CD4-positive, CD25-positive, alpha-beta regulatory T cell (primary cell): ENCODE results near the gene EPHA8. TPM values are rescaled to one million over a fixed set of nuclear protein-coding genes. Genes with fewer than 3 reads are reported as not detected.
A peak's percentile ranks its signal among the peaks of the same experiment; 100 is the strongest.

Experiments used
- ATAC-seq, 2 donors: fragments of 150-1000 bp; cut with Tn5 transposase; one replicate each; pipeline ENCODE4 v1.10.0; 2021; ENCODE audit warnings: low read depth in 2 of 2, moderate number of reproducible peaks in 2 of 2, moderate library complexity in 1 of 2
- DNase-seq, 3 donors: peaks; one replicate each; pipeline versions ENCODE4 v3.0.0 to v3.0.0-alpha.2; 2012 to 2022; ENCODE audit warnings: mixed read lengths in 1 of 3
- H3K27ac ChIP-seq: one replicate; pipeline ENCODE4 v1.7.0; 2013; ENCODE audit warnings: mild to moderate bottlenecking, low read length; ENCODE audit not compliant: insufficient read depth, poor library complexity, severe bottlenecking
- H3K27me3 ChIP-seq: one replicate; pipeline ENCODE4 v1.7.0; 2013; ENCODE audit warnings: low read length; ENCODE audit not compliant: control insufficient read depth, insufficient read depth
- H3K36me3 ChIP-seq: one replicate; pipeline ENCODE4 v1.7.0; 2013; ENCODE audit warnings: mild to moderate bottlenecking, low read length, moderate library complexity; ENCODE audit not compliant: control insufficient read depth, insufficient read depth
- H3K4me1 ChIP-seq: 2 replicates; pipeline ENCODE4 v1.7.0; 2013; ENCODE audit warnings: mild to moderate bottlenecking, low read length; ENCODE audit not compliant: insufficient read depth, control insufficient read depth, poor library complexity, severe bottlenecking
- H3K4me3 ChIP-seq: one replicate; pipeline ENCODE4 v1.7.0; 2013; ENCODE audit warnings: low read depth, mild to moderate bottlenecking, low read length, moderate library complexity
- H3K9me3 ChIP-seq, 2 experiments: 1 replicate in 1 of 2; 2 replicates in 1 of 2; pipeline ENCODE4 v1.7.0; 2013; ENCODE audit warnings: low read length in 2 of 2, mild to moderate bottlenecking in 1 of 2, moderate library complexity in 1 of 2; ENCODE audit not compliant: control insufficient read depth in 2 of 2
- H3K27ac Mint-ChIP-seq, 3 donors: one replicate each; pipeline ENCODE4 v1.8.0; 2020 to 2022; ENCODE audit warnings: mild to moderate bottlenecking in 3 of 3, mixed read lengths in 3 of 3, moderate library complexity in 2 of 3
- H3K27me3 Mint-ChIP-seq: one replicate; pipeline ENCODE4 v1.8.0; 2022; ENCODE audit warnings: mild to moderate bottlenecking, mixed read lengths
- H3K36me3 Mint-ChIP-seq: one replicate; pipeline ENCODE4 v1.8.0; 2020; ENCODE audit warnings: mixed read lengths
- H3K4me1 Mint-ChIP-seq, 4 donors: one replicate each; pipeline ENCODE4 v1.8.0; 2020 to 2022; ENCODE audit warnings: mixed read lengths in 4 of 4, mild to moderate bottlenecking in 1 of 4
- H3K4me3 Mint-ChIP-seq, 4 donors: one replicate each; pipeline ENCODE4 v1.8.0; 2020 to 2022; ENCODE audit warnings: mild to moderate bottlenecking in 4 of 4, mixed read lengths in 4 of 4, moderate library complexity in 3 of 4
- H3K9me3 Mint-ChIP-seq, 7 donors: one replicate each; pipeline ENCODE4 v1.8.0; 2020 to 2022; ENCODE audit warnings: mixed read lengths in 7 of 7, mild to moderate bottlenecking in 3 of 7, moderate library complexity in 2 of 7
- polyA plus RNA-seq, 4 donors: library from polyadenylated mRNA; unstranded; fragments of 300-500 nt; fragmentation: Illumina TruSeq; gene quantifications; one replicate each; pipeline ENCODE4 v1.2.3, GENCODE V29; 2021
- total RNA-seq: library from RNA; stranded (reverse); gene quantifications from one replicate; pipeline ENCODE4 v1.2.3, GENCODE V29; 2022

The EPHA8 gene
- total and polyA plus RNA-seq, 5 donors from 2014 or later: not detected

GRCh38 chr1:22524481-22524880 is 38.8 kb upstream of the EPHA8 start:
- H3K36me3 Mint-ChIP-seq: peaks cover 65% of the 10 kb centered on the region
- no peaks in the 10 kb centered on the region for H3K27me3 Mint-ChIP-seq
- peak overlapping the region in 1 of 3 donors; percentile 7 for H3K27ac Mint-ChIP-seq
- H3K4me3 Mint-ChIP-seq: no peak overlapping the region
- Histone ChIP-seq H3K27ac (no peak overlapping the region), H3K9me3 (no peaks in the 10 kb centered on the region), H3K4me3 (no peak overlapping the region), H3K27me3 (no peaks in the 10 kb centered on the region), H3K4me1 (no peaks in the 10 kb centered on the region), H3K36me3 (peaks cover 85% of the 10 kb centered on the region)
- no peaks in the 10 kb centered on the region for H3K9me3 Mint-ChIP-seq
- ATAC-seq (no peak), DNase-seq (no peak)
- H3K4me1 Mint-ChIP-seq: no peaks in the 10 kb centered on the region

GRCh38 chr1:22525211-22525610 is 38.1 kb upstream of the EPHA8 start:
- Mint-ChIP-seq H3K27me3 (no peaks in the 10 kb centered on the region), H3K27ac (no peak overlapping the region), H3K4me3 (no peak overlapping the region), H3K36me3 (peaks cover 59% of the 10 kb centered on the region), H3K4me1 (no peaks in the 10 kb centered on the region), H3K9me3 (no peaks in the 10 kb centered on the region)
- Histone ChIP-seq H3K4me3 (no peak overlapping the region), H3K27me3 (no peaks in the 10 kb centered on the region), H3K36me3 (peaks cover 82% of the 10 kb centered on the region), H3K27ac (no peak overlapping the region), H3K9me3 (no peaks in the 10 kb centered on the region), H3K4me1 (no peaks in the 10 kb centered on the region)
- ATAC-seq (no peak), DNase-seq (no peak)

GRCh38 chr1:22525646-22526045 is 37.6 kb upstream of the EPHA8 start:
- Histone ChIP-seq H3K4me1 (no peaks in the 10 kb centered on the region), H3K9me3 (no peaks in the 10 kb centered on the region), H3K4me3 (no peak overlapping the region), H3K27ac (no peak overlapping the region), H3K27me3 (no peaks in the 10 kb centered on the region), H3K36me3 (peaks cover 77% of the 10 kb centered on the region)
- Mint-ChIP-seq H3K4me3 (no peak overlapping the region), H3K9me3 (no peaks in the 10 kb centered on the region), H3K36me3 (peaks cover 55% of the 10 kb centered on the region), H3K4me1 (no peaks in the 10 kb centered on the region), H3K27ac (no peak overlapping the region), H3K27me3 (no peaks in the 10 kb centered on the region)
- ATAC-seq: no peak
- DNase-seq: no peak

GRCh38 chr1:22526098-22526497 is 37.2 kb upstream of the EPHA8 start:
- Histone ChIP-seq H3K27ac (no peak overlapping the region), H3K9me3 (no peaks in the 10 kb centered on the region), H3K27me3 (no peaks in the 10 kb centered on the region), H3K4me1 (no peaks in the 10 kb centered on the region), H3K36me3 (peaks cover 73% of the 10 kb centered on the region), H3K4me3 (no peak overlapping the region)
- no peaks in the 10 kb centered on the region for H3K9me3 Mint-ChIP-seq
- no peaks in the 10 kb centered on the region for H3K4me1 Mint-ChIP-seq
- H3K4me3 Mint-ChIP-seq: no peak overlapping the region
- no peak overlapping the region for H3K27ac Mint-ChIP-seq
- no peak for ATAC-seq
- DNase-seq: no peak
- H3K27me3 Mint-ChIP-seq: no peaks in the 10 kb centered on the region
- H3K36me3 Mint-ChIP-seq: peaks cover 52% of the 10 kb centered on the region

- Histone ChIP-seq H3K36me3 (peaks cover 67% of the 10 kb centered on the region), H3K4me1 (no peaks in the 10 kb centered on the region), H3K9me3 (no peaks in the 10 kb centered on the region), H3K4me3 (no peak overlapping the region), H3K27me3 (no peaks in the 10 kb centered on the region), H3K27ac (no peak overlapping the region)
- Mint-ChIP-seq H3K9me3 (no peaks in the 10 kb centered on the region), H3K4me3 (no peak overlapping the region), H3K4me1 (no peaks in the 10 kb centered on the region), H3K27me3 (no peaks in the 10 kb centered on the region), H3K36me3 (peaks cover 47% of the 10 kb centered on the region), H3K27ac (no peak overlapping the region)
- ATAC-seq (no peak), DNase-seq (no peak)
Measured at GRCh38 chr1:22526677-22527076, 36.6 kb upstream of the EPHA8 start.

- no peak overlapping the region for H3K27ac Mint-ChIP-seq
- ATAC-seq (no peak), DNase-seq (no peak)
- no peaks in the 10 kb centered on the region for H3K4me1 Mint-ChIP-seq
- Histone ChIP-seq H3K27ac (no peak overlapping the region), H3K27me3 (no peaks in the 10 kb centered on the region), H3K4me1 (no peaks in the 10 kb centered on the region), H3K36me3 (peaks cover 62% of the 10 kb centered on the region), H3K9me3 (no peaks in the 10 kb centered on the region), H3K4me3 (no peak overlapping the region)
- H3K4me3 Mint-ChIP-seq: no peak overlapping the region
- H3K27me3 Mint-ChIP-seq: no peaks in the 10 kb centered on the region
- H3K36me3 Mint-ChIP-seq: peaks cover 48% of the 10 kb centered on the region
- H3K9me3 Mint-ChIP-seq: no peaks in the 10 kb centered on the region
Measured at GRCh38 chr1:22527122-22527521, 36.2 kb upstream of the EPHA8 start.

GRCh38 chr1:22527555-22528296 is 35.6 kb upstream of the EPHA8 start:
- H3K9me3 Mint-ChIP-seq: no peaks in the 10 kb centered on the region
- no peaks in the 10 kb centered on the region for H3K27me3 Mint-ChIP-seq
- no peak overlapping the region for H3K4me3 ChIP-seq
- no peaks in the 10 kb centered on the region for H3K4me1 ChIP-seq
- no peaks in the 10 kb centered on the region for H3K9me3 ChIP-seq
- H3K4me1 Mint-ChIP-seq: no peaks in the 10 kb centered on the region
- no peaks in the 10 kb centered on the region for H3K27me3 ChIP-seq
- DNase-seq (no peak), ATAC-seq (no peak)
- peaks cover 57% of the 10 kb centered on the region for H3K36me3 ChIP-seq
- H3K27ac ChIP-seq: no peak overlapping the region
- peaks cover 45% of the 10 kb centered on the region for H3K36me3 Mint-ChIP-seq
- no peak overlapping the region for H3K27ac Mint-ChIP-seq
- no peak overlapping the region for H3K4me3 Mint-ChIP-seq

- no peak overlapping the region for H3K27ac Mint-ChIP-seq
- no peaks in the 10 kb centered on the region for H3K9me3 Mint-ChIP-seq
- no peak for DNase-seq
- H3K4me1 Mint-ChIP-seq: no peaks in the 10 kb centered on the region
- Histone ChIP-seq H3K36me3 (peaks cover 57% of the 10 kb centered on the region), H3K27me3 (no peaks in the 10 kb centered on the region), H3K4me3 (no peak overlapping the region), H3K9me3 (no peaks in the 10 kb centered on the region), H3K27ac (no peak overlapping the region), H3K4me1 (no peaks in the 10 kb centered on the region)
- no peak for ATAC-seq
- H3K27me3 Mint-ChIP-seq: no peaks in the 10 kb centered on the region
- H3K4me3 Mint-ChIP-seq: no peak overlapping the region
- H3K36me3 Mint-ChIP-seq: peaks cover 40% of the 10 kb centered on the region
Measured at GRCh38 chr1:22528451-22528850, 34.8 kb upstream of the EPHA8 start.
